Inflammatory macrophage treated with lipopolysaccharide for 1 hour (primary cell): Measurements from ENCODE around the gene MBOAT7.
"Not testable (repeated sequence)": the region's sequence is repeated elsewhere in the genome, so short reads cannot be mapped to it uniquely, and the experiment has no call there.

Source experiments
- DNase-seq, 2 donors: peaks; one replicate each; pipeline ENCODE4 v3.0.0-alpha.2; 2020 to 2022

MBOAT7 gene, protein sequence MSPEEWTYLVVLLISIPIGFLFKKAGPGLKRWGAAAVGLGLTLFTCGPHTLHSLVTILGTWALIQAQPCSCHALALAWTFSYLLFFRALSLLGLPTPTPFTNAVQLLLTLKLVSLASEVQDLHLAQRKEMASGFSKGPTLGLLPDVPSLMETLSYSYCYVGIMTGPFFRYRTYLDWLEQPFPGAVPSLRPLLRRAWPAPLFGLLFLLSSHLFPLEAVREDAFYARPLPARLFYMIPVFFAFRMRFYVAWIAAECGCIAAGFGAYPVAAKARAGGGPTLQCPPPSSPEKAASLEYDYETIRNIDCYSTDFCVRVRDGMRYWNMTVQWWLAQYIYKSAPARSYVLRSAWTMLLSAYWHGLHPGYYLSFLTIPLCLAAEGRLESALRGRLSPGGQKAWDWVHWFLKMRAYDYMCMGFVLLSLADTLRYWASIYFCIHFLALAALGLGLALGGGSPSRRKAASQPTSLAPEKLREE

DNA sequence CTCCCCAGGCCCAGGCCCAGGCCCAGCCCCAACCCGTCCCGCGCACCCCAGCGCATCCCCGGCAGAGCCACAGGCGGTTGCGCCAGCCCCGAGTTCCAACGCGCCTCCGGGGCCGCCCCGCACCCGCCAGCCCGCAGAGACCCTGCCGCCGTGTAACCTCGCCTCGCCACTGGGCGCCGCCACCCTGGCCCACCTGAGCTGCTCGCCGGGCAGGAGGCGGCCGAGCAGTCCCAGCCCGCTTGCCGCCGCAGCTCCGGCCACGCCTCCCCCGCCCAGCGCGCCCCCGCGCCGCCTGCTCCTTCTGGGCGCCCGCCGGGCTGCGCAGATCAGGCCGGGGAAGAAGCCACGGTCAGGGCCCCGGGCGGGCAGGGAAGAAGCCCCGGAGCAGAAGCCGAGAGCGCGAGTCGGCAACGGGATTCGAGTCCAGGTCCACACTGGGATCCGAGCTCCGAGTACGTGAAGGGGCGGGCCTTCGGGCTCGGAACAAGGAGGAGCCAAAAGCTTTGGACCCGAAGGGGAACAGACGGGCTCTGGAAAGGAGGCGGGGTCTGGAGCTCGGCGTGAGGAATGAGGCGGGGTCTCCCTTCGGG is at the start of gene MBOAT7:
Gene MBOAT7 (minus strand): TSS at position 436 of the 590 bp plus-strand sequence. CDS start 1,072 bp downstream, outside the sequence.
- DNase-seq: no peak

DNA sequence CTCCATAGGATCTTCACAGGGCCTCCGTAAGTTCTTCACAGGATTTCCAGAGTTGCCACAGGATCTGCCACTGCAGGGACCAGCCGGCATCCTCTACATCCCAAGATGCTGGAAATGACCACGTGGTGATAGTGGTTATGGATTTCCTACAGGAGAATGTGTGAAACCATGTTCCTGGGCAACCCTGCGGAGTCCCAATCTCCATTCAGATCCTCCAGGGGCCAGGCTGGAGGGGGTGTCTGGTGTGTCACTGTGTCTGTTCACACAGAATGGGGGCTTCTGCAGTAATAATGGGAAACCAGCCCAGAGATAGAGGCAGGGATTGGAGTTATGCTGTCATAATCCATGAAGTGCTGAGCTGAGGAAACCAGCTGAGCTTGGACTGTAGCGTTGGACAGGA is 44.6 kb upstream of the MBOAT7 start:
- no peak for DNase-seq

DNA sequence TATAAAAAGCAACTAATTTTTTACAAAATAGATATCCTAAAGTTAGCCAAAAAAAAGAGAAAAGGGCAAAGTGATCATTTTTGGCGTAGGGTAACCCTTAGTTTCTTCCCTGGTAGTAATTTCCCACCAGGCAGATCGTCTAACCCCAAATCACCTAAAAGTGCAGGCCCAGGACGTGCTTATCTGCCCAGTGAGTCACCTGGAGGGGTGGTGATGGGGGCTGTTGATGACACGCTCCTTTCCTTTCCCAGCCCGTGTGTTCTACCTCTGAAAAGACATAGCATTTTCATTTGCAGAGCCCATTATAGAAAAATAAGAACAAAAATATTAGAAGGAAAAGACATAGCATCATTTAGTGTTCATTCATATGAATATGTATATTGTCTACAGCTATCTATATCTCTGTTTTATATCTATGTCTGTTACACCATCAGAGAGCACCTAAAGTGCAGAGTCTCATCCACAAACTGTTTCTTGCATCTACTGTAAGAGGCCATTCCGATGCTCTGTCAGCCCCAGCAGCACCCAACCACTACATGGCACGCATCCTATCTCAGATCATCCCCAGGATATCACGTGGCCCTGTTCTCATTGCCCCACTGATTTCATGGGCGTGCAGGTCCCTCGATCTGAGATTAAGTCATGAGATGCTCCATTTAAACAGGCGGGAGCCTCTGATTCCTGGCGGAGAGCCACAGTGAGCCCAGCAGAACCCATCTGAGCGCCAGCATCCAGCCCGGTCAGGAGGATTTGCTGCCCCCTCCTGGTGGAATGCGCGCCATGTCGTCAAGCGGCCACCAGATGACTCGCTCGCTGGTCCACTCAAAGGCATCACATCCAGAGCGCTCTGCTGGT is 41.9 kb upstream of the MBOAT7 start:
- DNase-seq: peak; percentile 61 to 80

DNA sequence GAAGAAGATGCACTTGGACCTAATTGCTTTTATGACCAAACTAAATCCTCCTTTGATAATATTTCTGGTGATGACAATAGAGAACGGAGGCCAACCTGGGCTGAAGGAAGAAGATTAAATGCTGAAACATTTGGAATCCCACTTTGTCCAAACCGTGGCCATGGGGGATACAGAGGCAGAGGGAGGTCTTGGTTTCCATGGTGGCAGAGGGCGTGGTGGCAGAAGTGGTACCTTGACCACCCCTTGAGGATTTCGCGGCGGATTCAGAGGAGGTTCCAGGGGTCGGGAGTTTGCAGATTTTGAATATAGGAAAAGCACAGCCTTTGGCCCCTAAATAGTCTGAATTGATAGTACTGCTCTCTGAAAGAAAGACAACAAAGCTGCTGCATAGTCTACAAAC is 40.7 kb upstream of the MBOAT7 start:
- DNase-seq: no peak

DNA sequence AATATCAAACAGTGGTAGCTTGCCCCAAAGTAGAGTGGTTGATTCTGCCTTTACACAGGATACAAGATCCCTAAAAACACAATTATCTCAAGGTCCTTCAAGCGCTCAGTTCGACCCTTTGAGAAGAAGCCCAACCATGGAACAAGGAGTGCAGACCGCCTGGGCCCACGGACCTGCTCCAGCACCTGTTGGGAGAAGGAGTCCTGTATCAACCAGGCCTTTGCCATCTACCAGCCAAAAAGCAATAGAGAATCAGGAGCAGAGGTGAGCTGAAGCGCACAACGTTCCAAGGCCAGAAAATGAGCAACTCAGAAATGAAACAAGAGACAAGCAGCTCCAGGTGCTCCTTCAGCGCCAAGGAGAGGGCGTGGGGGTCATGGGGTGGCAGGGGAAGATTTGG is 39.8 kb upstream of the MBOAT7 start:
- DNase-seq: no peak

DNA sequence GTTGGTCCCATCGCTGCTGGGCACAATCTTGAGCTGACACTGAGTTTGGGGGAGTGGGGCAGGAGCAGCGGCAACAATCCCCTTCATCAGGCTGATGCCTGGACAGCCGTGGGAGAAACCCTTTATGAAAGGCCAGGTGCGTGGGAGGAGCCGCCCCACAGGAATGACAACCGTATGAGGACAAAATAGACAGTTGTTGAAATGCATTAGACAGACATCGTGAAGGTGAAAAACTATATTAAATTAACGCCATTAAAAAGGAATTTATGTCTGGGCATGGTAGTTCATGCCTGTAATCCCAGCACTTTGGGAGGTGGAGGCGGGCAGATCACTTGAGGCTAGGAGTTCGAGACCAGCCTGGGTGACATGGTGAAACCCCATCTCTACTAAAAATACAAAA is 35.2 kb upstream of the MBOAT7 start:
- not testable (repeated sequence) for DNase-seq

DNA sequence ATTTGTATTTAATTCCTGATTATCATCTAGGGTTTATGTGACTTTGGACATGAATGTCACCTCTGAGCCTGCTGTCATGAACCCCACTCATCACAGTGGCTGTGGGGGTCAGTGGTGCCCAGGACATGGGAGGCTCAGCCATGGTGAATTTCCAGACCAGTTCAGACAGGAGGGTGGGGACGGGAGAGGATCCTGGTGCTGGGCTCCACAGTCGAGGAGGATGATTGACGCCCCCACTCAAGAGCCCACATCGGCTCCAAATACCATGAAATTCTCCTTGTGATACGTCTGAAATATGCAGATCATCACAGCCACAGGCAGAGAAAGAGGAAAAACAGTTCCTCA is 34.5 kb upstream of the MBOAT7 start:
- not testable (repeated sequence) for DNase-seq

DNA sequence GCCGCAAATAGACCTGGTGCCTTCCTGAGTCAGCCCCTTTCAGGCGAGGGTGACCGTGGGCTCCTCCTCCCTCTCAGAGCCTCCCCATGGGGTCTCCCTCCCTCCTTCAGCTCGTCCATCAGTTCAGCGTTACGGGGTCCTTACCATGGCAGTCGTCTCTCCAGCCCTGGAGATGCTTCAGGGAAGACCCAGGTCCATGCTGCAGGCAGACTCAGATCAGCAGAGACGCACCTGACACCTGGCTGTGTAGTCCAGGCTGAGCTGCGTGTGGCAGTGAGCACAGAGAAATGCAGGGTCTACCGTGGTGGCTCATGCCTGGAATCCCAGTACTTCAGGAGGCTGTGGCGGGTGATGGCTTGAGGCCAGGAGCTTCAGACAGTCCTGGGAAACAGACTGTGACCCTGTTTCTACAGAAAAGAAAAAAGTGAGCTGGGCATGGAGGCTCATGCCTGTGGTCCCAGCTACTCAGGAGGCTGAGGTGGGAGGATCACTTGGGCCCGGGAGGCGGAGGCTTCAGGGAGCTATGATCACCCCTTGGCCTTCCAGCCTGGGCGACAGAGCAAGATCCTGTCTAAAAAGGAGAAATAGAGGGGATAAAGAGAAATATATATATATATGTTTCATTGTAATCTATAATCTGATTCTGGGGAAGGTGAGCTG is 34.0 kb upstream of the MBOAT7 start:
- DNase-seq: not testable (repeated sequence)

DNA sequence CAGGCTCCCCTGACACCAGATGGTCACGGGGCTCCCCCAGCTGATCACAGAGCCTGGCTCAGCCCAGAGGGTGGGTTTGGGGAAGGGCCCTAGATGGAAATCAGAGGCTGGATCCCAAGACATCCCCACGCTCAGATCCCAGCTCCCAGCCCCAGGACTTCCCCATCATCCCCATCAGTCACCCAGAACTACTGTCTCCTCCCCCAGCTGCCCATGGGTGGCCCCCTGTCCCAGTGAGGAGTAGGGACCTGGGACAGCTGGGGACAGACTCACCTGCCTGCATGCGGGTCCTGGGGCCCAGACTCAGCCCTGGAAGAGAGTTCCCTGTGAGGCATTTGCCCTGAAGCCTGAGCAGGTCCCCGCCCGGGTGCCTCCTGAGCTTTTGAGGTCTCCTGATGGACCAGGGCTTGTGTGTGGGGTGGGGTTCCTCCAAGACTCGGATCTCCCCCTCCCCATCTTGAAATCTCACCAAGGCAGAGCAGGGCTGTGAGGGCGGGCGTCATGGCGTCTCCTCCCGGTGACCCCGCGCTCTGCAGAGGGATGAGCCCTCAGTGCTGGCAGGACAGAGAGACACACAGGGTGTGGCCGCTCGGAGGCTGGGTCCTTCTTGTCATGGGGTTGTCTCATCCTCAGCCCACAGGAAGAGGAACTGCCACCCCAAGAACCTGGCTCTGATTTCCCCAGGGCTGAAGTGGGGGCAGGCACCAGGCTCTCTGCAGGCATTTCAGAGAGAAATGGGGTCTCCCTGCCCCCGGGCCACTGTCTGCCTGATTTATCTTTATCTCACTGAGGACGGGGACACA is 33.3 kb upstream of the MBOAT7 start, which contains the start of gene LILRB3:
Gene LILRB3 (minus strand): TSS at position 534 of the 803 bp plus-strand sequence. CDS start 31 bp downstream, at position 503.
- DNase-seq: peak; percentile 16 to 53

DNA sequence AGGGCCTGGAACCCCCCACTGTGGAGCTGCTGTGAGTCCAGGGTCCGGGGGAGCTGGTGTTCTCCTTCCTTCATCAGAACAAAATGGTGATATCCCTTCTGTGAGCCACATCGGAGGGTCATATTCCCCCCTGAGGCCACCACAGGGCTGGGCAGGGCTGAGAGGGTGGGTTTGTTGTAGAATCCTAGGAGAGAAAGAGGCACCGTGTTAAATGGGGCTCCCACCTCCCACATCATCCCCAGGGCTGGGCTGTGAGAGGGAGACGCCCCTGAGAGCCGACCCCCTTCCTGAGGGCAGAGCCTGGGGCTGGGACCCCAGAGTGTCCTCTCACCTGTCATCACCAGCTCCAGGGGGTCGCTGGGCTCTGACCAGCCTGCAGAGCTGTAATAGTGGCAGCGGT is 32.6 kb upstream of the MBOAT7 start:
- not testable (repeated sequence) for DNase-seq

DNA sequence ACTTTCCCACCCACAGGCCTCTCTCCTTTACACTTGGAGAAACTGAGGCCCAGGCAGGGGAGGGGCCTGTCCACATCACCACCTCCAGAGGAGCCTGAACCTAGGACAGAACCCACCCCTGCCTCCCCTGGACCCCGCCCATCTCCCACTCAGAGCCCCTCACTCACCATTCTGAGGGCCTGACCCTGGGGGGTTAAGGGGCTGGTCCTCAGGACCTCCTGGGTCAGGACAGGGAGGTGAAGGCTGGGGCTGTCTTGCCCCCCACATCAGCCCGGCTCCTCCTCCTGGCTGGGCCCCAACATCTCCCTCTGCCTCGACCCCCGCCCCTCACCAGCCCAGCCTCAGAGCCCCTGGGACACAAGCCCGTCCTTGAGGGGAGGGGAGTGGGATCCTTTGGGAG is 30.3 kb upstream of the MBOAT7 start:
- DNase-seq: not testable (repeated sequence)

DNA sequence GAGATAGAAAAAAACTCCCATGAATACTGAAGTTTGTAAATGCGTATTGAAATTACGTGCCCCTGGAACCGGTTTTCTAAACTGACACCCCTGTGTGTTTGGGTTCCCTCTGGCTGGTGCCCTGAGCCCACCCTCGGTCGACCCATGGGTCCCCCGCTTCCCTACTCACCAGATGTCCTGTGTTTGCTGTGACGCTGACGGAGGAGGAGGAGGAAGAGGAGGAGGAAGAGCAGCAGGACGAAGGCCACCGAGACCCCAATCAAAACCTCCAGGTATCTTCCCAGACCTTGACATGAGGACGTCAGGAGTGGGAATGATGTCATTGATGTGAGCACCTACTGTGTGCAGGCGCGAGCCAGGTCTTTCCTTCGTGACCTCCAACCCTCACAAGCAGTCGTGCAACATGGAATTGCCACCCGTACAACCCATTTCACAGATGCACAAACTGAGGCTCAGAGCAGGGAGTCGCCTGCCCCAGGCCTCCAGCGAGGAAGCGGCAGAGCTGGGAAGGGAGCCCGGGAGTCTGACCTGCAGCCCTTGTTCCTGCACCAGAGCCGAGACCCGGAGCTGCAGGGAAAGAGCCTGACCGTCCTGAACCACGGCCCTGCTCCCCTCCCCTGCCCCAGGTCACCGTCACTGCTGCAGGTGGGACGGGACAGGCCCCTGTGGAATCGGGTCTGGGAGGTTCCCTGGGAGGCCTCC is 29.7 kb upstream of the MBOAT7 start:
- DNase-seq: no peak

DNA sequence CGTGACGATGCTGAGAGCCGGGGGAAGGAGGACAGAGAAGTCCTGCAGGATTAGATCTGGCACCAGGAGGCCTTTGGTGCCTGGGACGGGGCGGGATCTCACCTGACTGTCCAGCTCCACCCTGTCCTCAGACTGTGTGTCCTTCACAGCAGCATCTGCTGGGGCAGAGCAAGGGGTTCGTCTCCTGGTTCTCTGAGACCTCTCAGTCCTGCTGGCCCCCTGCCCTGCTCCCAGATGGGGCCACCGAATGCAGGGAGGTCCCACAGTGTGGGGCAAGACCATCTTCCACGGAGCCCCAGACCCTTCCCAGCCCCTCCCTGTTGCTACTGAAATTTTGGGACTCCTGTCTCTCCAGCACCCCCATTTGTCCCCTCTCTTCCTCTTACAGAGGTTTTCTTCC is 28.9 kb upstream of the MBOAT7 start:
- DNase-seq: no peak

DNA sequence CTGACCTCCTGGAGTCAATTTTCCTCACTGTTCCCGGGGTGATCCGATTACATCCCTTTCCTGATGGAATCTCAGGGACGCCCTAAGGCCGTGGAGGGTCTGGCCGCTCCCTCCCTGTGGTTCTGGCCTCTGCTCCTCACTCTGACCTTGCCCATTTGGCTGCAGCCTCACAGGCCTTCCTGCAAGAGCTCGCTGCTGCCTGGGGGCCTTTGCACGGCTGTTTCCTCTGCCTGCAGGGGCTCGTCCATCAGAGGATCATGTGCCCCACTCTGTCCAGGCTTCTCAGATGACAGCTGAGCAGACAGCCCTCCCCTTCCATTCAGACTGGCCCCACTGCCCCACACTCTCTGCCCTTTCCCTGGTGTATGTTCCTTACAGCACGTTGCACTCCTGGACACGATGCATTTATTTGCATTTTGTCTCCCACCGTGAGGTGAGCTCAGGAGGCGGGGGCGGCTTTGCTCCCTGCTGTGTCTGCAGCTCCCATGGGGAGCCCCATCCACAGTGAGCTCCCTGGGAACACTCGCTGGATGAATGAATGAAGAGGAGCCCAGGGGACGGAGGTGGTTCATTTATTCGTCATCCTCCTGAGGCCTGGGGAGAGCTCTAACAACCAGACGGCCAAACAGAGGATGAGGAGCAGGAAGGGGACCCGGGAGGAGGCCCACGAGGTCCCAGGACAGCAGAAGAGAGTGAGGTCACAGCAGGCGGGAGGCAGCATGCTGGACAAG is 28.3 kb upstream of the MBOAT7 start:
- DNase-seq: not testable (repeated sequence)

DNA sequence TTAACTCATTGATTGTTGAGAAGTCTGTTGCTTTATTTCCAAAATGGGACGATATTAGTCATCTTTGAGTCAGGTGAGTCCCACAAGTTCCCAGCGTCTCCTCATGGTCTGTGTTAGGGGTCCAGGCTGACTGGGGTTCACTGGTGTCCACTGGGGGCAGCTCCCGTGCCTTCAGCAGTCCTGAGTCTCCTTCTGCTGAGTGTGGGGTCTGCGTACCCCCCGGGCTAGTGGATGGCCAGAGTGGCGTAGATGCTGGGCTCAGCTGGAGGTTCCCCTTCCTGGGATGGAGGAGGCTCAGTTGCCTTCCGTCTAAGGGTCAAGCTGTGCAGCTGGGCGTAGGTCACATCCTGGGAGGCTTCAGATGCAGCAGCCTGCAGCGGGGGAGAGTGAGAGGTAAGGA is 27.5 kb upstream of the MBOAT7 start:
- no peak for DNase-seq

DNA sequence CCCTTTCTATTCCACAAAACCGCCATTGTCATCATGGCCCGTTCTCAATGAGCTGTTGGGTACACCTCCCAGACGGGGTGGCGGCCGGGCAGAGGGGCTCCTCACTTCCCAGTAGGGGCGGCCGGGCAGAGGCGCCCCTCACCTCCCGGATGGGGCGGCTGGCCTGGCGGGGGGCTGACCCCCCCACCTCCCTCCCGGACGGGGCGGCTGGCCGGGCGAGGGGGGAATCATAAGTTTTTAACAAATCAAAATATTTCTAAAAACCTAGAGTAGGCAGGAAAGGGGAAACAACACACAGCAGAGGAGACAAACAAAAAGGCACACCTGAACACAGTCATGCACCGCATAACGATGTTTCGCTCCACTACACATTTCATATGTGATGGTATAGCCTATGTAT is 25.4 kb upstream of the MBOAT7 start:
- DNase-seq: not testable (repeated sequence)

DNA sequence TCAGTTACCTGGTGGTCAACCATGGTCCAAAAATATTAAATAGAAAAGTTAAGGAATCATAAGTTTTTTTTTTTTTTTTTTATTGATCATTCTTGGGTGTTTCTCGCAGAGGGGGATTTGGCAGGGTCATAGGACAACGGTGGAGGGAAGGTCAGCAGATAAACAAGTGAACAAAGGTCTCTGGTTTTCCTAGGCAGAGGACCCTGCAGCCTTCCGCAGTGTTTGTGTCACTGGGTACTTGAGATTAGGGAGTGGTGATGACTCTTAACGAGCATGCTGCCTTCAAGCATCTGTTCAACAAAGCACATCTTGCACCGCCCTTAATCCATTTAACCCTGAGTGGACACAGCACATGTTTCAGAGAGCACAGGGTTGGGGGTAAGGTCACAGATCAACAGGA is 24.8 kb upstream of the MBOAT7 start:
- DNase-seq: not testable (repeated sequence)

DNA sequence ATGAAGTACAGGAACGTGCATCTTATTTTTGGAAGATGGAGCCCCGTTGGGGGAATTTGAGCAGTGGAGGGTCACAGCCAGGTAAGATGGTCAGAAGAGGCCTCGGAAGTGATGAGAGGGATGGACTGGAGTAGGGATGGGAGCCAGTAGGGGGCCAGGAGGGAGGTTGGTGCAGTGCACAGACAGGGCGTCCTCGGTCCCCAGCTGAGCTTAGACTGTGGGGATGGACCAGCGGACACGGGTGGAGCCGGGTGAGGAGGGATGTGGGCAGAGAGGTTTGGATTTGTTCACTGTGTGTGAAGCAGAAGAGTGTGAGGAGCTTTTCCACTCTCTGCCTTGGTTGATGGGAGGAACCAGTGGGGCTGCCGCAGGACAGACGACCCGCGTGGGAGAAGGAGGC is 21.9 kb upstream of the MBOAT7 start:
- no peak for DNase-seq

DNA sequence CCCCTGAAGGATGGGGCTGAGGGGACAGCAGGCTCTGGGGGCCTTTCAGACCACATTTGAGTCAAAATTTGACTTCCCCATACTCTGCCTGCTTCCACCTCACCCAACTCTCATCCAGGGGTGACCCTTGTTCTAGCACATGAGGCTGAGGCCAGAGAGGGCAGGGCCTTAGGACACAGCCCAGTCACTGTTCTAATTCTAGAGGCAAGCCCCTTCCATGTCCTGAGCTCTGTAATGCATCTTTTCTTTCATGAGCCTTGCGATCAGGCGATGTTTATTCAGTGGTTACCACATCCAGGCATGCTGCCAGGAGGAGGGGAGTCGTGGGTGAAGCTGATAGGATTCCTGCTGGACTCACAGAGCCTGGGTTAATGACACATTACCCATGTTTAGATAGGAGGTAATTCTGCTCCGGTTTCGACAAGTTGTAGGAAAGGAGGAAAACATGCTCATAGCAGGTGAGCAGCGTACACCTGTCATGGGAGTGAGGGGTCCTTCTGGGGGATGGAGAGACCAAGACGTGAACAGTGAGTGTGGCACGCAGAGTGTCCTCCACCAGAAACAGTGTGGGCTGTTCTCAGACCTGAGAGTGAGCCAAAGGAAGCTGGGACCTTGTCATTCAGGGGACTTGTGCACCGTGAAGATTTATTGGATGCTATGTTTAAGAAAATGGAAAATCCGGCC is 20.6 kb upstream of the MBOAT7 start:
- peak; percentile 79 to 98 for DNase-seq
